Muscle layer of duodenum (tissue), 2 donors: Measurements from ENCODE around the gene ARID1B.
A peak's percentile ranks its signal among the peaks of the same experiment; 100 is the strongest.

ENCODE experiments used
- H3K27ac ChIP-seq: one replicate; pipeline ENCODE4 v1.7.0; 2013; ENCODE audit warnings: mild to moderate bottlenecking, low read length
- H3K27me3 ChIP-seq: one replicate; pipeline ENCODE4 v1.7.0; 2013; ENCODE audit warnings: low read depth, mild to moderate bottlenecking, control low read depth, low read length
- H3K36me3 ChIP-seq, 2 donors: one replicate each; pipeline ENCODE4 v1.7.0; 2013; ENCODE audit warnings: low read length in 2 of 2, control low read depth in 1 of 2, mild to moderate bottlenecking in 1 of 2; ENCODE audit not compliant: insufficient read depth in 2 of 2, control insufficient read depth in 1 of 2
- H3K4me1 ChIP-seq, 2 donors: one replicate each; pipeline ENCODE4 v1.7.0; 2013; ENCODE audit warnings: low read length in 2 of 2, mild to moderate bottlenecking in 2 of 2, control low read depth in 1 of 2, moderate library complexity in 1 of 2; ENCODE audit not compliant: insufficient read depth in 2 of 2, control insufficient read depth in 1 of 2
- H3K4me3 ChIP-seq, 2 donors: one replicate each; pipeline ENCODE4 v1.7.0; 2013; ENCODE audit warnings: low read length in 2 of 2, low read depth in 1 of 2, mild to moderate bottlenecking in 1 of 2
- H3K9me3 ChIP-seq, 2 donors: one replicate each; pipeline ENCODE4 v1.7.0; 2013; ENCODE audit warnings: low read length in 2 of 2, control low read depth in 1 of 2, mild to moderate bottlenecking in 1 of 2; ENCODE audit not compliant: control insufficient read depth in 1 of 2
- donor health status: healthy.

ARID1B gene

DNA sequence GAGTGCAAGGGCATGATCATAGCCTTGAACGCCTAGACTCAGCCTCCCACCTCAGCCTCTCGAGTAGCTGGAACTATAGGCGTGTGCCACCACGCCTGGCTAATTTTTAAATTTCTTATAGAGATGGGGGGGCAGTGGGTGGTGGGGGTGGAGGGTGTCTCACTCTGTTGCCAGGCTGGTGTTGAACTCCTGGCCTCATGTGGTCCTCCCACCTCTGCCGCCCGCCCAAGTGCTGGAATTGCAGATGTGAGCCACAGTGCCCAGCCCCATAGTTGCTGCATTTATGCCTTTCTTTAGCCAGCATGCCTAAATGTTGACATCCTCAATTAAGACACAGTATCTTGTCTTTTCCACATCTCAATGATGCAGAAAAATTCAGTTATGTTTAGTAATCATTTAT is 171.1 kb downstream of the ARID1B start:
- Histone ChIP-seq H3K27me3 (no peaks in the 10 kb centered on the region), H3K36me3 (no peaks in the 10 kb centered on the region), H3K9me3 (no peaks in the 10 kb centered on the region), H3K4me1 (peaks cover 11 to 25% of the 10 kb centered on the region in 2 donors), H3K4me3 (no peak overlapping the region), H3K27ac (no peak overlapping the region)

DNA sequence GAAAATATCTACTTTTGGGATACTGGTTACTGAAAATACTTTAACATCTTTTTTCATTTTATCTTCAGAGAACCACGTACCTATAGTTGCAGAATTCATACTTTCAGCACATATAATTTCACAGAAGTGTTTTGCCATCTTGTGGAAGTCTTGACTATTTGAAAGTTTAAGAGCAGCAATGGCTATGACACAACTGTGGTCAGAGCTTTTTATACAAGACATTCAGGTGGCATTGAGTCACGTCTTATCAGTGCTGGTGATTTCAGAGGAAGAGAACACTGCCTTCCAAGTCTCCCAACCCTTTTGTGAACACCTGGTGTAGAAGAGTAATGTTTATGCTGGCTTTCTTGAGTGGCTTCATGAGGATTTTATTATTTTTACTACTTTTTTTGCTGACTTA is 171.6 kb downstream of the ARID1B start:
- Histone ChIP-seq H3K27me3 (no peaks in the 10 kb centered on the region), H3K36me3 (no peaks in the 10 kb centered on the region), H3K9me3 (no peaks in the 10 kb centered on the region), H3K4me3 (no peak overlapping the region), H3K27ac (no peak overlapping the region), H3K4me1 (peaks cover 14 to 30% of the 10 kb centered on the region in 2 donors)

DNA sequence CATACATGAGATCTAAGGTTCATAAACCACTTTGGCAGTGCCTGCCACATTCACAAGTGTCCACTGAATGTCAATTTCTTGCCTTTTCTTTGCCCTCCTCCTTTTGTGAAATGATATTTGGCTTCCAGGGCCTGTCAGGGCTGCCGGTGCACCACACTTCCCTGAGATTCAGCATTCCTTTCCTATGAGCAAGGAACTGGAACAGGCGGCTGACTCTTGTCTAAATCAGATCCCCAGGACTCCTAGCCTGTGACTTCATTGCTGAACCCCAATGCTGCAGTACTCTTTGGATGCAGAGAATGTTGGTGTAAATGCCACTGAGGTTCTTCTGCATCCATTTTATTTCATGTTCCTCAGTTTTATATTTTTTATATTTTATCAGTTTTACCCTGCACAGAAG is 172.2 kb downstream of the ARID1B start:
- Histone ChIP-seq H3K4me1 (peaks cover 14 to 32% of the 10 kb centered on the region in 2 donors), H3K9me3 (no peaks in the 10 kb centered on the region), H3K27me3 (no peaks in the 10 kb centered on the region), H3K27ac (no peak overlapping the region), H3K4me3 (no peak overlapping the region), H3K36me3 (no peaks in the 10 kb centered on the region)

DNA sequence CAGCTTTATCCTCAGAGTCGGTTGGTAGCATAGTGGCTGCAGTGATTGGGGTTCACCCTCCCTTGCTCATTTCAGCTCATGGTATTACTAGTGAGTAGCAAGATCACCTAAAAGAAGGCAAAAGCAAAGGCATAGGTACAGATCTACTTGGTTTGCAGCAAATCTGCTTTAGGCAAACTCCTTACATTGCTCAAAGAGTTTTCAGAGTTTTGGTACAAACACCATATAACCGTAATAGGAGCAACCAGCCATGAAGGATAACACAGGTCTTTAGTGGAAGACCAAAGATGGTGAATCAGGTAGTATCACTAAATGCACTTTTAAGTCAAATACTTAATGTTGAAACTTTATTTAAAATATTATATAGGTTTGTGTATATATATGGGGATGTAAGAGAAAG is 172.9 kb downstream of the ARID1B start:
- H3K27ac ChIP-seq, result no peak overlapping the region
- peaks cover 14 to 32% of the 10 kb centered on the region in 2 donors for H3K4me1 ChIP-seq

DNA sequence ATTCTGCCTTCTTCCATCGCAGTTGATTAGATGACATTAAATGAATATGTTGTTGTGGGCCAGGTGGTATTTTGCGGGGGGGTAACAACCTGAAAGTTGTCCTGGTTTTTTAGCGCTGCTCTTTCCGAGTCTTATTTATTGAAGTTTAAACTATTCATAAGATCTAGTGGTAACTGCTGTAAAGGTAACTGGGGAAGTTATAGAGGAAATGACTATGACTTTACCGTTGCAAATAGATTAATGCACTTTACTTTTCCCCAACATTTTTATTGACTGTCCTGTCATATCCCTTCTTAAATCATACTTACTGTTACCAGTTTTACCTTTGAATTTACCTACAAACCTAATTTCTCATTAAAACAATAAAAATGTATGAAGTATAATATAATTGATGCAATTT is 173.4 kb downstream of the ARID1B start:
- H3K4me1 ChIP-seq, result peaks cover 18 to 32% of the 10 kb centered on the region in 2 donors
- no peaks in the 10 kb centered on the region for H3K36me3 ChIP-seq
- no peaks in the 10 kb centered on the region for H3K27me3 ChIP-seq
- H3K9me3 ChIP-seq, result no peaks in the 10 kb centered on the region
- H3K4me3 ChIP-seq, result no peak overlapping the region
- H3K27ac ChIP-seq, result no peak overlapping the region

More for the DNA sequence above, 172.9 kb downstream of the ARID1B start:
- H3K36me3 ChIP-seq, result no peaks in the 10 kb centered on the region
- no peaks in the 10 kb centered on the region for H3K9me3 ChIP-seq
- H3K4me3 ChIP-seq, result no peak overlapping the region
- no peaks in the 10 kb centered on the region for H3K27me3 ChIP-seq

DNA sequence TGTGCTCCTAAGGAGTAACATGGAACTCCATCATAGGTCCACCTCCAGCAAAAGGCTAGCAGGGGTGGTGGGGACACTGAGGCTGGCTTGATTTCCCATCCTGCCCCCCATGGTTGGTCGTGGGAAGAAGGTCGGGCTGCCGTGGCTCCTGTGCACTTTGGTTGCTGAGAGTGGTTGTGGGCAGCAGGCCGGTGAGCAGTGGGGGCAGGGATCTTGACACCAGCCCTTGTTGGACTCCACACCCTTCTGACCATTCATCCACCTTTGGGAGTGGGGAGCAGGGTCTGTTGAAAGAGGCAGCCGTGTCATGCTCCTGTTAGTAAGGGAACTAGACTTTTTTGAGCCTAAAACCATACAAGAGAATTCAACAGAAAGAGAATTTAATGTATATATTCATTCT is 175.2 kb downstream of the ARID1B start:
- no peaks in the 10 kb centered on the region for H3K36me3 ChIP-seq
- peaks cover 22 to 41% of the 10 kb centered on the region in 2 donors for H3K4me1 ChIP-seq
- H3K4me3 ChIP-seq, result no peak overlapping the region
- H3K9me3 ChIP-seq, result no peaks in the 10 kb centered on the region
- H3K27ac ChIP-seq, result no peak overlapping the region
- H3K27me3 ChIP-seq, result no peaks in the 10 kb centered on the region

DNA sequence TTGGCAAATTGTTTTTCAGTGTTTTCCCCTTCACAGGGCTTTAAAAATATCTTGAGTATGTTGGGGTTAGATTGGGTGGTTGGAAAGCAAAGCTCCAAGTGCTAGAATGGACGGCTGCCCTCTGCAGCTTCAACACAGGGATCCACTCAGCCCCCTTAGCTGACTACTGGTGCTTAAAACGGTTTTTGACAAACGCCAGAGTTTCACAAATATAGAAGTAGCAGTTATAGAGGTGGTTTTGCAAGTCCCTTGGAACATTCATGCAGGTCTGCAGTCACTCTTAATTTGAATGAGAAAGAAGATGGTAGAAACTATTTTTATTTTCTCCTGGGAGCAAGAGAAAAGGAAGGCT is 175.9 kb downstream of the ARID1B start:
- Histone ChIP-seq H3K4me1 (peaks cover 22 to 40% of the 10 kb centered on the region in 2 donors), H3K27me3 (no peaks in the 10 kb centered on the region), H3K4me3 (no peak overlapping the region), H3K27ac (no peak overlapping the region), H3K9me3 (no peaks in the 10 kb centered on the region), H3K36me3 (no peaks in the 10 kb centered on the region)

DNA sequence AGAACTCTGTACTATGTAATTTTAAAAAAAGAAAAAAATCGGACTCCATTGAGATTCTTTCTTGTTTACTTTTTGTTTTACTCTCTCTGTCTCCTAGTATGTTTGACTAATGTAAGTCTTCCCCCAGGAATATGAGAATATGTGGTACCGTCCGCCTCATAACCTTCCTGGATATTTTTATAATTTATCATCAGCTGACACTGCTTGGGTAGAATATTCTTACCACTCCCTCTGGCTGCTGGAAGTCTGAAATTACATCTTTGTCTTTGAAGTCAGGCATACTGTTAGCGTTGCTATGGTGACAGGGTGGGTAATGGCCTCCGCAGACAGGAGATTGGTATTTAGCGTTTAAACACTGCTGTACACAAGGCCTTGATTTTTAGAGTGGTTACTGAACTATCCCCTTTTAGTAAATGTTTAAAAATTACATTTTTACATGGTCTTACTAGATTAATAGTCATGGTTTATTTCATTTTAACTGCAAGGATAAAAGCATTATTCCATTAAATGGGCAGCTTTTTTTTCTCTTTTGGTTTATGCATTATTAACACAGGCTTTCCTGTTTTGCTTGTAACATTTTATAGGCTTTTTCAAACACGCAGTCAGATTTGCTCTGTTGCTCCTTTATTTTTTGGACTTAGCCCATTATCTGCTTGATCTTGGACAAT is 176.4 kb downstream of the ARID1B start:
- Histone ChIP-seq H3K27ac (peak overlapping the region; percentile 34), H3K36me3 (no peaks in the 10 kb centered on the region), H3K27me3 (no peaks in the 10 kb centered on the region), H3K4me1 (peaks cover 22 to 40% of the 10 kb centered on the region in 2 donors), H3K4me3 (no peak overlapping the region), H3K9me3 (no peaks in the 10 kb centered on the region)

DNA sequence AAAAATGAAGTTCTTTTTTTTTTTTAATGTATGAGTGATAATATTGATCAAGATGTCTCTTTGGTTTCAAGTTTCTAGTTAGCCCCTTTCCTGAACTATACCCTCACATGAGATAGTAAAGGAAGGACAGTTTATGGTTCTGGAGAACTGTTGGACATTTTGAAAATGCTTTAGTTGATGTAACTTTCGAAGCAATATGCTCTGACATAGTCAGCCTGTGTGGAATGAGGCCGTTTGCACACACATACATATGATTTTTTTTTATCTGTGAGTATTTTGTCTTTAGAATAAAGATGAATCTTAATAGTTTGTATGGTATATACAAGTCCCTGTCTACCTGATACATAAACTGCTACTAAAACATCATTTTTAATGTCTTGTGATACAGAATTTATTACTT is 177.0 kb downstream of the ARID1B start:
- H3K27ac ChIP-seq, result peak overlapping the region; percentile 34
- H3K9me3 ChIP-seq, result no peaks in the 10 kb centered on the region
- H3K4me3 ChIP-seq, result no peak overlapping the region
- no peaks in the 10 kb centered on the region for H3K27me3 ChIP-seq
- H3K4me1 ChIP-seq, result peaks cover 16 to 34% of the 10 kb centered on the region in 2 donors
- no peaks in the 10 kb centered on the region for H3K36me3 ChIP-seq

DNA sequence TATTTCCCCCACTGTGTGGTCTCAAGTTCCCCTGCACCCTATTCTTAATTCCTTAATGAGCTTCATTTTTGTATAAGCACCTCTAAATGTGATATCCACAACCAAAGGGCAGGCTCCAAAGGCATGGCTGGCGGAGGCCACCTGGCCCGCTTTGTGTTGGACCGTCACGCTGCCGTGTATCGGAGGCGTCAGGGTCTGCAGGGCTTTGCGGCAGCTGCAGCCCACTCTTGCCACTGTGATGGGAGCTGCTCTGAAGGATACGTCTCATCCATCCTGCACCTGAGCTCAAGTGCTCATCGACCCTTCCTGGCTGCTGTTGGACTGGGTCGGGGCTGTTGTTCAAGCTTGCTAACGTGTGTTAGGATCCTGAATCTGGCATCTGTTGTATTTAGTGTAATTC is 177.6 kb downstream of the ARID1B start:
- Histone ChIP-seq H3K27ac (no peak overlapping the region), H3K9me3 (no peaks in the 10 kb centered on the region), H3K27me3 (no peaks in the 10 kb centered on the region), H3K4me3 (no peak overlapping the region), H3K4me1 (peaks cover 15 to 31% of the 10 kb centered on the region in 2 donors), H3K36me3 (no peaks in the 10 kb centered on the region)

DNA sequence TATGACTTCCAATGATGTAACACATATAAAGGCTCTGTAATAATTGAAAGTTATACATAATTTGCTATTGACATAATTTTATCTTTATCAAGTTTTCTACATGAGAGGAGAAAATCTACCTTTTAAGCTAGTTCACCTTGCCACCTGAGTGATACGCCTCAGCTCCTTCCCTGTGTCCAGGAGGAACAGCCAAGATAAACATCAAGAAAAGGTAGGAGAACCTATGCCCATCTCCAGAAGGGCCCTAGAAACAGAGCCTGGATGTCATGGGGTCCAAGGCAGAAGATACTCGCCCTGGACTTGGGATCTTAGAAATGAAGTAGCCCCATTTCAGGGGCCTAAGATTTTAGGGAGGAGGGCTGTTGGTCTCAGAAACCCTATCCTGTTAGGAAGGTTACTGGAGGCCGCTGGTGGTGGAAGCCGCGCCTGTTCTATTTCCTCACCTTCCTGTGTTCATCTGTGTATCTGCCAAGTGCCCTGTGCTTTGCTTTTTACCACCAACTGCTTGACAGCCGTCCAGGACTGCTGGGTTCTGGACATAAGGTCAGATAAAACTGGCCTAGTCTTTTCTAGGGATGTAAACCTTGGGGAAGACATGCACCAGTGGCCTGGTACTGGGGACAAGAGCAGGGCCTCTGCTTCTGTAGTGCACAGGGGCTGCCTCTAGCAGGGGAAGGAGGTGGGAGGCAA is 178.5 kb downstream of the ARID1B start:
- peaks cover 15 to 31% of the 10 kb centered on the region in 2 donors for H3K4me1 ChIP-seq
- H3K4me3 ChIP-seq, result no peak overlapping the region
- H3K27me3 ChIP-seq, result no peaks in the 10 kb centered on the region
- no peak overlapping the region for H3K27ac ChIP-seq
- H3K36me3 ChIP-seq, result no peaks in the 10 kb centered on the region
- no peaks in the 10 kb centered on the region for H3K9me3 ChIP-seq

DNA sequence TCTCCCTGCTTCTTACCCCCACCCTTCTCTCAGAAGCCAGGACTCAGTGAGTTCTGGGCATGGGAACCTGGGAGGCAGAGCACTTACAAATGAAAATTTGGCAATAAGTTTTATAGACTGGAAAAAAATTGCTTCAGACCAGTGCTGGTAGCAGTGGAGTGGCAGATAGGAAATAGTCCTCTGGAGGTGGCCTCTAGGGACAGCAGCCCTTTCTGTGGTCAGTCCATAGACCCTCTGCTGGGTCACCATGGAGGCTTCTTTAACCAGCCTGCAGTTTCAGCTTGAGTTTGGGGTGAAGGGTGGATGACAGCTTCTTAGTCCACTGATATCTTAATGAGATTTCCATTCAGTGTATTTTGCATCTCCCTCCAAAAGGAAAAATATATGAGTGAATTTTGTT is 179.1 kb downstream of the ARID1B start:
- Histone ChIP-seq H3K4me1 (peaks cover 15 to 31% of the 10 kb centered on the region in 2 donors), H3K27me3 (no peaks in the 10 kb centered on the region), H3K4me3 (no peak overlapping the region), H3K36me3 (no peaks in the 10 kb centered on the region), H3K9me3 (no peaks in the 10 kb centered on the region), H3K27ac (no peak overlapping the region)
